GM12891 (cell line): ENCODE data around the gene CNMD.

Experiments
- PAX5 ChIP-seq: IDR thresholded peaks from 2 replicates; pipeline ENCODE4 v1.6.1; 2011; ENCODE audit warnings: low read length, moderate library complexity, mild to moderate bottlenecking; ENCODE audit not compliant: insufficient read depth, severe bottlenecking
- POLR2A ChIP-seq: IDR thresholded peaks from 2 replicates; pipeline ENCODE4 v1.6.1; 2011; ENCODE audit warnings: low read depth, low read length, control low read depth
- POLR2AphosphoS5 ChIP-seq: IDR thresholded peaks from 2 replicates; pipeline ENCODE4 v1.6.1; 2011; ENCODE audit warnings: low read depth, low read length, control low read depth
- POU2F2 ChIP-seq: IDR thresholded peaks from 2 replicates; pipeline ENCODE4 v1.6.1; 2011; ENCODE audit warnings: low read depth, mild to moderate bottlenecking, control low read depth, low read length, moderate library complexity
- SPI1 ChIP-seq: IDR thresholded peaks from 2 replicates; pipeline ENCODE4 v1.6.1; 2011; ENCODE audit warnings: low read depth, low read length, control low read depth
- TAF1 ChIP-seq: IDR thresholded peaks from 2 replicates; pipeline ENCODE4 v1.6.1; 2011; ENCODE audit warnings: low read depth, low read length, control low read depth

- TF ChIP-seq POLR2A (no peak), POLR2AphosphoS5 (no peak), PAX5 (no peak), TAF1 (no peak), SPI1 (no peak), POU2F2 (no peak)
Observed at GRCh38 chr13:52785739-52786138, 46.1 kb upstream of the CNMD start.
